ENCODE data around the gene CDK14.
"Not testable (repeated sequence)": the region's sequence is repeated elsewhere in the genome, so short reads cannot be mapped to it uniquely, and the experiment has no call there.

The CDK14 gene

GRCh38 chr7:90723866-90724265, 127.7 kb downstream of the CDK14 start:
- Histone ChIP-seq H3K4me1 (ENCODE audit: control insufficient read depth, insufficient read depth, low read length, poor library complexity, severe bottlenecking) (no peaks in the 10 kb centered on the region), H3K27me3 (replicated peaks; ENCODE audit: control insufficient read depth, insufficient read depth, low read length, poor library complexity, severe bottlenecking) (no peaks in the 10 kb centered on the region), H3K36me3 (ENCODE audit: control insufficient read depth, insufficient read depth, low read length) (no peaks in the 10 kb centered on the region), H3K27ac (ENCODE audit: insufficient read depth, low read length, poor library complexity, severe bottlenecking) (no peak overlapping the region), H3K4me3 (ENCODE audit: insufficient read depth, low read depth, low read length, poor library complexity, severe bottlenecking) (no peak overlapping the region), H3K9me3 (ENCODE audit: control insufficient read depth, low read length) (peaks cover 8% of the 10 kb centered on the region)
- no peak for DNase-seq

GRCh38 chr7:90726120-90726519, 130.0 kb downstream of the CDK14 start:
- no peaks in the 10 kb centered on the region for H3K4me1 ChIP-seq (ENCODE audit: control insufficient read depth, insufficient read depth, low read length, poor library complexity, severe bottlenecking)
- no peak overlapping the region for H3K27ac ChIP-seq (ENCODE audit: insufficient read depth, low read length, poor library complexity, severe bottlenecking)

GRCh38 chr7:90726623-90727022, 130.5 kb downstream of the CDK14 start:
- H3K9me3 ChIP-seq (ENCODE audit: control insufficient read depth, low read length): peaks cover 8% of the 10 kb centered on the region
- no peak overlapping the region for H3K27ac ChIP-seq (ENCODE audit: insufficient read depth, low read length, poor library complexity, severe bottlenecking)
- H3K27me3 ChIP-seq (replicated peaks; ENCODE audit: control insufficient read depth, insufficient read depth, low read length, poor library complexity, severe bottlenecking): no peaks in the 10 kb centered on the region
- H3K4me1 ChIP-seq (ENCODE audit: control insufficient read depth, insufficient read depth, low read length, poor library complexity, severe bottlenecking): no peaks in the 10 kb centered on the region
- no peak for DNase-seq
- H3K4me3 ChIP-seq (ENCODE audit: insufficient read depth, low read depth, low read length, poor library complexity, severe bottlenecking): no peak overlapping the region
- H3K36me3 ChIP-seq (ENCODE audit: control insufficient read depth, insufficient read depth, low read length): no peaks in the 10 kb centered on the region

More at GRCh38 chr7:90726120-90726519, 130.0 kb downstream of the CDK14 start:
- no peak for DNase-seq
- no peaks in the 10 kb centered on the region for H3K27me3 ChIP-seq (replicated peaks; ENCODE audit: control insufficient read depth, insufficient read depth, low read length, poor library complexity, severe bottlenecking)
- H3K9me3 ChIP-seq (ENCODE audit: control insufficient read depth, low read length): peaks cover 8% of the 10 kb centered on the region
- no peaks in the 10 kb centered on the region for H3K36me3 ChIP-seq (ENCODE audit: control insufficient read depth, insufficient read depth, low read length)
- no peak overlapping the region for H3K4me3 ChIP-seq (ENCODE audit: insufficient read depth, low read depth, low read length, poor library complexity, severe bottlenecking)

- DNase-seq: no peak
- no peaks in the 10 kb centered on the region for H3K4me1 ChIP-seq (ENCODE audit: control insufficient read depth, insufficient read depth, low read length, poor library complexity, severe bottlenecking)
- no peak overlapping the region for H3K4me3 ChIP-seq (ENCODE audit: insufficient read depth, low read depth, low read length, poor library complexity, severe bottlenecking)
- peaks cover 8% of the 10 kb centered on the region for H3K9me3 ChIP-seq (ENCODE audit: control insufficient read depth, low read length)
- H3K36me3 ChIP-seq (ENCODE audit: control insufficient read depth, insufficient read depth, low read length): no peaks in the 10 kb centered on the region
- H3K27me3 ChIP-seq (replicated peaks; ENCODE audit: control insufficient read depth, insufficient read depth, low read length, poor library complexity, severe bottlenecking): no peaks in the 10 kb centered on the region
- H3K27ac ChIP-seq (ENCODE audit: insufficient read depth, low read length, poor library complexity, severe bottlenecking): no peak overlapping the region
These were observed 131.3 kb downstream of the CDK14 start for GRCh38 chr7:90727412-90727811.

- H3K4me3 ChIP-seq (ENCODE audit: insufficient read depth, low read depth, low read length, poor library complexity, severe bottlenecking): no peak overlapping the region
- no peaks in the 10 kb centered on the region for H3K27me3 ChIP-seq (replicated peaks; ENCODE audit: control insufficient read depth, insufficient read depth, low read length, poor library complexity, severe bottlenecking)
These were observed 132.4 kb downstream of the CDK14 start for GRCh38 chr7:90728568-90728967.

GRCh38 chr7:90735611-90736280, 139.6 kb downstream of the CDK14 start:
- H3K27ac ChIP-seq (ENCODE audit: insufficient read depth, low read length, poor library complexity, severe bottlenecking); H3K27me3 ChIP-seq (replicated peaks; ENCODE audit: control insufficient read depth, insufficient read depth, low read length, poor library complexity, severe bottlenecking); DNase-seq; H3K4me3 ChIP-seq (ENCODE audit: insufficient read depth, low read depth, low read length, poor library complexity, severe bottlenecking); H3K4me1 ChIP-seq (ENCODE audit: control insufficient read depth, insufficient read depth, low read length, poor library complexity, severe bottlenecking); H3K9me3 ChIP-seq (ENCODE audit: control insufficient read depth, low read length); H3K36me3 ChIP-seq (ENCODE audit: control insufficient read depth, insufficient read depth, low read length): not testable (repeated sequence)

More at GRCh38 chr7:90728568-90728967, 132.4 kb downstream of the CDK14 start:
- Histone ChIP-seq H3K36me3 (ENCODE audit: control insufficient read depth, insufficient read depth, low read length) (no peaks in the 10 kb centered on the region), H3K4me1 (ENCODE audit: control insufficient read depth, insufficient read depth, low read length, poor library complexity, severe bottlenecking) (no peaks in the 10 kb centered on the region), H3K27ac (ENCODE audit: insufficient read depth, low read length, poor library complexity, severe bottlenecking) (no peak overlapping the region), H3K9me3 (ENCODE audit: control insufficient read depth, low read length) (peaks cover 6% of the 10 kb centered on the region)
- no peak for DNase-seq

- Histone ChIP-seq H3K27me3 (replicated peaks; ENCODE audit: control insufficient read depth, insufficient read depth, low read length, poor library complexity, severe bottlenecking) (no peaks in the 10 kb centered on the region), H3K27ac (ENCODE audit: insufficient read depth, low read length, poor library complexity, severe bottlenecking) (no peak overlapping the region), H3K36me3 (ENCODE audit: control insufficient read depth, insufficient read depth, low read length) (no peaks in the 10 kb centered on the region), H3K4me1 (ENCODE audit: control insufficient read depth, insufficient read depth, low read length, poor library complexity, severe bottlenecking) (no peaks in the 10 kb centered on the region), H3K4me3 (ENCODE audit: insufficient read depth, low read depth, low read length, poor library complexity, severe bottlenecking) (no peak overlapping the region), H3K9me3 (ENCODE audit: control insufficient read depth, low read length) (no peaks in the 10 kb centered on the region)
- DNase-seq: no peak
These were observed 140.2 kb downstream of the CDK14 start for GRCh38 chr7:90736316-90736715.

GRCh38 chr7:90736968-90737939, 141.1 kb downstream of the CDK14 start:
- Histone ChIP-seq H3K27ac (ENCODE audit: insufficient read depth, low read length, poor library complexity, severe bottlenecking) (no peak overlapping the region), H3K9me3 (ENCODE audit: control insufficient read depth, low read length) (no peaks in the 10 kb centered on the region), H3K36me3 (ENCODE audit: control insufficient read depth, insufficient read depth, low read length) (no peaks in the 10 kb centered on the region), H3K4me3 (ENCODE audit: insufficient read depth, low read depth, low read length, poor library complexity, severe bottlenecking) (no peak overlapping the region), H3K27me3 (replicated peaks; ENCODE audit: control insufficient read depth, insufficient read depth, low read length, poor library complexity, severe bottlenecking) (no peaks in the 10 kb centered on the region), H3K4me1 (ENCODE audit: control insufficient read depth, insufficient read depth, low read length, poor library complexity, severe bottlenecking) (no peaks in the 10 kb centered on the region)
- no peak for DNase-seq

GRCh38 chr7:90738249-90738648, 142.1 kb downstream of the CDK14 start:
- Histone ChIP-seq H3K4me1 (ENCODE audit: control insufficient read depth, insufficient read depth, low read length, poor library complexity, severe bottlenecking) (no peaks in the 10 kb centered on the region), H3K36me3 (ENCODE audit: control insufficient read depth, insufficient read depth, low read length) (no peaks in the 10 kb centered on the region), H3K27ac (ENCODE audit: insufficient read depth, low read length, poor library complexity, severe bottlenecking) (no peak overlapping the region), H3K27me3 (replicated peaks; ENCODE audit: control insufficient read depth, insufficient read depth, low read length, poor library complexity, severe bottlenecking) (no peaks in the 10 kb centered on the region), H3K9me3 (ENCODE audit: control insufficient read depth, low read length) (no peaks in the 10 kb centered on the region), H3K4me3 (ENCODE audit: insufficient read depth, low read depth, low read length, poor library complexity, severe bottlenecking) (no peak overlapping the region)
- DNase-seq: no peak

- Histone ChIP-seq H3K36me3 (ENCODE audit: control insufficient read depth, insufficient read depth, low read length) (no peaks in the 10 kb centered on the region), H3K27me3 (replicated peaks; ENCODE audit: control insufficient read depth, insufficient read depth, low read length, poor library complexity, severe bottlenecking) (no peaks in the 10 kb centered on the region), H3K4me1 (ENCODE audit: control insufficient read depth, insufficient read depth, low read length, poor library complexity, severe bottlenecking) (no peaks in the 10 kb centered on the region), H3K9me3 (ENCODE audit: control insufficient read depth, low read length) (no peaks in the 10 kb centered on the region), H3K4me3 (ENCODE audit: insufficient read depth, low read depth, low read length, poor library complexity, severe bottlenecking) (no peak overlapping the region), H3K27ac (ENCODE audit: insufficient read depth, low read length, poor library complexity, severe bottlenecking) (no peak overlapping the region)
- no peak for DNase-seq
These were observed 143.6 kb downstream of the CDK14 start for GRCh38 chr7:90739716-90740115.
